K562 (cell line): ENCODE data around the gene RNF31. TPM values are rescaled to one million over a fixed set of nuclear protein-coding genes. Genes with fewer than 3 reads are reported as not detected.

Source experiments
- ARID4B ChIP-seq: sonication (generic); formaldehyde crosslinking; IDR thresholded peaks from 2 replicates; pipeline ENCODE4 v1.8.0; 2022; ENCODE audit warnings: mild to moderate bottlenecking, missing genetic modification reagents
- CTCFL ChIP-seq: IDR thresholded peaks from 2 replicates; pipeline ENCODE4 v1.6.1; 2011; ENCODE audit warnings: borderline replicate concordance, low read depth, mild to moderate bottlenecking, moderate library complexity, low read length; ENCODE audit not compliant: insufficient read depth, poor library complexity, severe bottlenecking
- DEAF1 ChIP-seq: fragments of 450-650 bp; formaldehyde crosslinking; IDR thresholded peaks from 2 replicates; pipeline ENCODE4 v1.4.0; 2020; ENCODE audit warnings: mild to moderate bottlenecking, moderate library complexity
- KDM2B ChIP-seq: fragments of 250-450 bp; sonication (Bioruptor Pico); IDR thresholded peaks from 2 replicates; pipeline ENCODE4 v1.8.0; 2021; ENCODE audit warnings: mild to moderate bottlenecking, moderate library complexity
- MCM2 ChIP-seq: fragments of 450-650 bp; IDR thresholded peaks from 2 replicates; pipeline ENCODE4 v1.6.1; 2017; ENCODE audit warnings: low read depth, mild to moderate bottlenecking
- PPARD ChIP-seq: fragments of 250-450 bp; sonication (Bioruptor Pico); IDR thresholded peaks from 2 replicates; pipeline ENCODE4 v1.8.0; 2022; ENCODE audit warnings: inconsistent platforms, mild to moderate bottlenecking, moderate library complexity
- RBM14 ChIP-seq: fragments of 200-400 bp; formaldehyde crosslinking; IDR thresholded peaks from 2 replicates; pipeline ENCODE4 v1.6.1; 2018; ENCODE audit warnings: low read depth, mild to moderate bottlenecking, low read length, moderate library complexity, borderline replicate concordance; ENCODE audit not compliant: insufficient read depth
- SIRT6 ChIP-seq: IDR thresholded peaks from one replicate; pipeline ENCODE4 v1.6.1; 2012; ENCODE audit warnings: low read depth, mild to moderate bottlenecking, control low read depth, inconsistent platforms, low read length, moderate library complexity
- TOE1 ChIP-seq, 2 experiments: fragments of 450-650 bp in 1 of 2; sonication (generic) in 1 of 2; formaldehyde crosslinking in 1 of 2; IDR thresholded peaks; 2 replicates each; pipeline versions ENCODE4 v1.7.1 to v1.8.0; 2016 to 2022; ENCODE audit warnings: borderline replicate concordance in 2 of 2, mild to moderate bottlenecking in 2 of 2, antibody characterized with exemption in 1 of 2, inconsistent platforms in 1 of 2, low read depth in 1 of 2, missing genetic modification reagents in 1 of 2, moderate library complexity in 1 of 2
- WHSC1 ChIP-seq: IDR thresholded peaks from one replicate; pipeline ENCODE4 v1.6.1; 2012; ENCODE audit warnings: low read length, control low read depth, inconsistent platforms
- ZBTB2 ChIP-seq: fragments of 450-650 bp; IDR thresholded peaks from 2 replicates; pipeline ENCODE4 v1.6.1; 2016; ENCODE audit warnings: antibody characterized with exemption
- ZBTB8A ChIP-seq: fragments of 450-650 bp; IDR thresholded peaks from 2 replicates; pipeline ENCODE4 v1.6.1; 2018; ENCODE audit warnings: mild to moderate bottlenecking, moderate library complexity; ENCODE audit not compliant: partially characterized antibody
- ZEB2 ChIP-seq: fragments of 450-650 bp; IDR thresholded peaks from 2 replicates; pipeline ENCODE4 v1.6.1; 2016
- ZFP30 ChIP-seq: fragments of 250-450 bp; sonication (Bioruptor Pico); IDR thresholded peaks from 2 replicates; pipeline ENCODE4 v1.8.0; 2022; ENCODE audit warnings: moderate library complexity, mild to moderate bottlenecking, inconsistent platforms, borderline replicate concordance
- ZNF133 ChIP-seq: fragments of 250-450 bp; sonication (Bioruptor Pico); IDR thresholded peaks from 2 replicates; pipeline ENCODE4 v1.4.0; 2020; ENCODE audit warnings: mild to moderate bottlenecking
- ZNF134 ChIP-seq: fragments of 250-450 bp; sonication (Bioruptor Pico); conservative IDR thresholded peaks from 2 replicates; pipeline ENCODE4 v1.4.0; 2020
- ZNF274 ChIP-seq: IDR thresholded peaks from 2 replicates; pipeline ENCODE4 v1.6.1; 2011; ENCODE audit warnings: low read depth, mild to moderate bottlenecking, low read length, moderate library complexity, borderline replicate concordance
- polyA plus RNA-seq, 8 experiments: library from polyadenylated mRNA; depleted of rRNA in 4 of 8; stranded (reverse) in 5 of 8; unstranded in 3 of 8; fragments of >200 nt; fragmentation: Nextera tagmentation in 2 of 8; fragmentation: Illumina TruSeq in 1 of 8; extraction: Ambion mirVana in 2 of 8; extraction: Trizol in 1 of 8; gene quantifications; 2 replicates each; pipeline versions ENCODE4 v1.2.1 to v1.2.3, GENCODE V29; 2011 to 2014; ENCODE audit warnings: inconsistent platforms in 1 of 8, missing spikeins in 1 of 8
- total RNA-seq, 7 experiments: library from RNA; depleted of rRNA in 6 of 7; stranded (reverse); fragments of >200 nt in 6 of 7; fragmentation: Illumina TruSeq in 2 of 7; extraction: Trizol in 2 of 7; gene quantifications; 2 replicates each; pipeline versions ENCODE4 v1.2.1 to v1.2.3, GENCODE V29; 2011 to 2021; ENCODE audit warnings: low replicate concordance in 1 of 7

The RNF31 gene
- total and polyA plus RNA-seq, 9 of the 15 experiments (the other 6 are each of a cell fraction or from before 2014, with no cell fraction given), result 3.1 to 47.6 (median 19.1) TPM

- TF ChIP-seq TOE1 (IDR thresholded peaks at IDR 0.05; ENCODE audit: borderline replicate concordance) (peak; percentile 80; the same call in 1 of the 2 replicates), TOE1 (CRISPR knock-in tag; IDR thresholded peaks at IDR 0.05; ENCODE audit: borderline replicate concordance, low read depth) (no peak), ZNF274 (no peak), ZBTB8A (no peak), DEAF1 (CRISPR knock-in tag) (peak; percentile 10; the same call in 1 of the 2 replicates), WHSC1 (no peak), SIRT6 (no peak), MCM2 (no peak), CTCFL (no peak), ZNF134 (no peak), ZNF133 (CRISPR knock-in tag) (no peak), ZBTB2 (no peak), RBM14 (no peak), PPARD (CRISPR knock-in tag) (no peak), ARID4B (CRISPR knock-in tag) (peak; percentile 99), ZFP30 (CRISPR knock-in tag) (no peak), KDM2B (CRISPR knock-in tag) (no peak), ZEB2 (peak; percentile 97)
These were observed 41.2 kb downstream of the RNF31 start, which contains the start of gene IPO4 (continued) for GRCh38 chr14:24188251-24189058.
